ENCODE results near the gene EHHADH. TPM values are rescaled to one million over a fixed set of nuclear protein-coding genes. Genes with fewer than 3 reads are reported as not detected.

Gene EHHADH
- total RNA-seq, 1 donor from 2014 or later: 4.4 TPM

- Histone ChIP-seq H4K20me1 (ENCODE audit: insufficient read depth, low read length) (no peaks in the 10 kb centered on the region), H3K4me1 (ENCODE audit: insufficient read depth, low read length) (no peaks in the 10 kb centered on the region), H3K4me3 (ENCODE audit: insufficient read depth, low read depth, low read length) (no peak overlapping the region), H3K36me3 (ENCODE audit: insufficient read depth, low read length) (no peaks in the 10 kb centered on the region), H3K27me3 (ENCODE audit: insufficient read depth, low read length) (peaks cover 10% of the 10 kb centered on the region), H2AFZ (ENCODE audit: low read depth, low read length) (no peak overlapping the region), H3K9me3 (ENCODE audit: insufficient read depth, low read depth, low read length) (no peaks in the 10 kb centered on the region), H3K9ac (ENCODE audit: low read length) (no peak overlapping the region), H3K27ac (ENCODE audit: low read depth, low read length) (no peak overlapping the region), H3K79me2 (ENCODE audit: insufficient read depth, low read length) (no peaks in the 10 kb centered on the region), H3K4me2 (ENCODE audit: low read length) (no peak overlapping the region)
- DNase-seq (ENCODE audit: low read depth) (no peak), FAIRE-seq (no peak)
- Mint-ChIP-seq H3K27ac (ENCODE audit: unreplicated experiment) (no peak overlapping the region), H3K4me3 (ENCODE audit: unreplicated experiment) (no peak overlapping the region), H3K4me1 (ENCODE audit: low read depth, unreplicated experiment) (no peaks in the 10 kb centered on the region), H3K36me3 (ENCODE audit: low read depth, unreplicated experiment) (no peaks in the 10 kb centered on the region), H3K27me3 (ENCODE audit: low read depth, unreplicated experiment) (peaks cover 6% of the 10 kb centered on the region), H3K9me3 (ENCODE audit: unreplicated experiment) (no peaks in the 10 kb centered on the region)
- TF ChIP-seq CTCF (IDR thresholded peaks at IDR 0.05; ENCODE audit: insufficient read depth, low read depth, low read length) (no peak), EZH2 (IDR thresholded peaks at IDR 0.05; ENCODE audit: insufficient read depth, low read length) (no peak)
These were observed 11.2 kb upstream of the EHHADH start for GRCh38 chr3:185264849-185265553.

- Histone ChIP-seq H3K4me1 (ENCODE audit: insufficient read depth, low read length) (no peaks in the 10 kb centered on the region), H3K36me3 (ENCODE audit: insufficient read depth, low read length) (no peaks in the 10 kb centered on the region), H3K9ac (ENCODE audit: low read length) (no peak overlapping the region), H3K27me3 (ENCODE audit: insufficient read depth, low read length) (peaks cover under 1% of the 10 kb centered on the region), H3K9me3 (ENCODE audit: insufficient read depth, low read depth, low read length) (no peaks in the 10 kb centered on the region), H3K27ac (ENCODE audit: low read depth, low read length) (no peak overlapping the region), H4K20me1 (ENCODE audit: insufficient read depth, low read length) (no peaks in the 10 kb centered on the region), H3K4me2 (ENCODE audit: low read length) (no peak overlapping the region), H2AFZ (ENCODE audit: low read depth, low read length) (no peak overlapping the region), H3K79me2 (ENCODE audit: insufficient read depth, low read length) (no peaks in the 10 kb centered on the region), H3K4me3 (ENCODE audit: insufficient read depth, low read depth, low read length) (no peak overlapping the region)
- Mint-ChIP-seq H3K27ac (ENCODE audit: unreplicated experiment) (no peak overlapping the region), H3K36me3 (ENCODE audit: low read depth, unreplicated experiment) (no peaks in the 10 kb centered on the region), H3K4me3 (ENCODE audit: unreplicated experiment) (no peak overlapping the region), H3K4me1 (ENCODE audit: low read depth, unreplicated experiment) (no peaks in the 10 kb centered on the region), H3K27me3 (ENCODE audit: low read depth, unreplicated experiment) (peaks cover 3% of the 10 kb centered on the region), H3K9me3 (ENCODE audit: unreplicated experiment) (no peaks in the 10 kb centered on the region)
- TF ChIP-seq EZH2 (IDR thresholded peaks at IDR 0.05; ENCODE audit: insufficient read depth, low read length) (no peak), CTCF (IDR thresholded peaks at IDR 0.05; ENCODE audit: insufficient read depth, low read depth, low read length) (no peak)
- DNase-seq (ENCODE audit: low read depth) (no peak), FAIRE-seq (no peak)
These were observed 9.6 kb upstream of the EHHADH start for GRCh38 chr3:185263423-185263822.

- H3K36me3 Mint-ChIP-seq (ENCODE audit: low read depth, unreplicated experiment): no peaks in the 10 kb centered on the region
These were observed 3.5 kb upstream of the EHHADH start for GRCh38 chr3:185257334-185257733.

More at GRCh38 chr3:185257334-185257733, 3.5 kb upstream of the EHHADH start:
- no peak overlapping the region for H3K4me2 ChIP-seq (ENCODE audit: low read length)
- H3K9me3 ChIP-seq (ENCODE audit: insufficient read depth, low read depth, low read length): no peaks in the 10 kb centered on the region
- no peak overlapping the region for H3K9ac ChIP-seq (ENCODE audit: low read length)
- H3K27ac ChIP-seq (ENCODE audit: low read depth, low read length): no peak overlapping the region
- H3K4me3 Mint-ChIP-seq (ENCODE audit: unreplicated experiment): no peak overlapping the region
- H3K4me1 Mint-ChIP-seq (ENCODE audit: low read depth, unreplicated experiment): no peaks in the 10 kb centered on the region
- no peaks in the 10 kb centered on the region for H3K27me3 Mint-ChIP-seq (ENCODE audit: low read depth, unreplicated experiment)
- H2AFZ ChIP-seq (ENCODE audit: low read depth, low read length): no peak overlapping the region
- no peaks in the 10 kb centered on the region for H4K20me1 ChIP-seq (ENCODE audit: insufficient read depth, low read length)
- no peak overlapping the region for H3K4me3 ChIP-seq (ENCODE audit: insufficient read depth, low read depth, low read length)
- DNase-seq (ENCODE audit: low read depth) (no peak), FAIRE-seq (no peak)
- H3K27me3 ChIP-seq (ENCODE audit: insufficient read depth, low read length): no peaks in the 10 kb centered on the region
- H3K79me2 ChIP-seq (ENCODE audit: insufficient read depth, low read length): no peaks in the 10 kb centered on the region
- no peaks in the 10 kb centered on the region for H3K4me1 ChIP-seq (ENCODE audit: insufficient read depth, low read length)
- H3K9me3 Mint-ChIP-seq (ENCODE audit: unreplicated experiment): peaks cover 8% of the 10 kb centered on the region
- no peak for TF ChIP-seq EZH2 (IDR thresholded peaks at IDR 0.05; ENCODE audit: insufficient read depth, low read length)
- no peak for TF ChIP-seq CTCF (IDR thresholded peaks at IDR 0.05; ENCODE audit: insufficient read depth, low read depth, low read length)
- no peaks in the 10 kb centered on the region for H3K36me3 ChIP-seq (ENCODE audit: insufficient read depth, low read length)
- no peak overlapping the region for H3K27ac Mint-ChIP-seq (ENCODE audit: unreplicated experiment)

Data from astrocyte (in vitro differentiated cells and primary cell).